HCT116 (cell line): ENCODE measurements around the gene SCN4B. TPM values are rescaled to one million over a fixed set of nuclear protein-coding genes. Genes with fewer than 3 reads are reported as not detected.

Source experiments
- ATAC-seq: fragments of 200-7000 bp; cut with Tn5 transposase; 2 replicates; pipeline ENCODE4 v1.9.1; 2020; ENCODE audit warnings: mild to moderate bottlenecking, moderate library complexity
- BruUV-seq: library from RNA; stranded (reverse); fragments of 400-500 nt; replicated peaks from 2 replicates; lab custom pipeline; 2021; lab: Mats Ljungman, UMichigan
- CTCF ChIA-PET: fragments of 300-600 bp; sonication (Branson Sonifier 250); formaldehyde crosslinking; loops from one replicate; lab custom pipeline; 2021; ENCODE audit warnings: antibody characterized with exemption; lab: Charles Lee
- POLR2A ChIA-PET: fragments of 300-600, 350-600 bp; sonication (Branson Sonifier 250); formaldehyde crosslinking; loops from one replicate; lab custom pipeline; 2021; ENCODE audit warnings: antibody characterized with exemption; lab: Charles Lee
- RAD21 ChIA-PET, 2 experiments: fragments of 300-600 bp; sonication (Branson Sonifier 250); formaldehyde crosslinking; loops; one replicate each; lab custom pipeline; 2023; ENCODE audit warnings: low total read pairs in 2 of 2; ENCODE audit not compliant: uncharacterized antibody in 2 of 2, unreplicated experiment in 2 of 2, low non-redundant PET in 1 of 2; lab: Charles Lee
- DNase-seq: peaks from one replicate; pipeline ENCODE4 v3.0.0-alpha.2; 2010; ENCODE audit warnings: low read depth, low spot score
- H2AFZ ChIP-seq: fragments of 200-600 bp; shearing (Covaris generic), sonication (generic); 2 replicates; pipeline ENCODE4 v1.6.1; 2017; ENCODE audit warnings: low read depth, mixed run types, mixed read lengths, antibody characterized with exemption, low read length; ENCODE audit not compliant: poor library complexity, severe bottlenecking
- H3K27ac ChIP-seq: 2 replicates; pipeline ENCODE4 v1.5.1; 2012; ENCODE audit warnings: low read depth, low read length
- H3K27me3 ChIP-seq: fragments of 200-600 bp; sonication (generic); 2 replicates; pipeline ENCODE4 v1.6.1; 2016; ENCODE audit warnings: mixed run types, low read length, mixed read lengths; ENCODE audit not compliant: insufficient read depth
- H3K36me3 ChIP-seq, 2 experiments: fragments of 200-500 bp in 1 of 2; fragments of 200-600 bp in 1 of 2; sonication (Bioruptor generic) in 1 of 2; sonication (generic) in 1 of 2; 2 replicates each; pipeline versions ENCODE4 v1.5.1 to v1.6.1; 2014 to 2016; ENCODE audit warnings: low read length in 2 of 2, inconsistent platforms in 1 of 2, mixed read lengths in 1 of 2, mixed run types in 1 of 2; ENCODE audit not compliant: insufficient read depth in 2 of 2, control insufficient read depth in 1 of 2
- H3K4me1 ChIP-seq, 2 experiments: fragments of 200-600 bp in 1 of 2; sonication (generic) in 1 of 2; 2 replicates each; pipeline versions ENCODE4 v1.5.1 to v1.6.1; 2012 to 2017; ENCODE audit warnings: low read length in 2 of 2, inconsistent platforms in 1 of 2, mild to moderate bottlenecking in 1 of 2, mixed read lengths in 1 of 2, mixed run types in 1 of 2, moderate library complexity in 1 of 2; ENCODE audit not compliant: insufficient read depth in 2 of 2, control insufficient read depth in 1 of 2
- H3K4me2 ChIP-seq: fragments of 200-600 bp; sonication (generic); 2 replicates; pipeline ENCODE4 v1.6.1; 2017; ENCODE audit warnings: mixed run types, low read length, mixed read lengths
- H3K4me3 ChIP-seq, 2 experiments: fragments of 200-600 bp in 1 of 2; sonication (generic) in 1 of 2; replicated peaks in 1 of 2; 2 replicates each; pipeline ENCODE4 v1.5.1; 2011 to 2016; ENCODE audit warnings: low read length in 2 of 2, control low read depth in 1 of 2, low read depth in 1 of 2, mild to moderate bottlenecking in 1 of 2, mixed read lengths in 1 of 2, mixed run types in 1 of 2
- H3K79me2 ChIP-seq: fragments of 200-600 bp; sonication (generic); 2 replicates; pipeline ENCODE4 v1.6.1; 2017; ENCODE audit warnings: mild to moderate bottlenecking, mixed run types, low read length, moderate library complexity, mixed read lengths; ENCODE audit not compliant: insufficient read depth
- H3K9ac ChIP-seq: fragments of 200-600 bp; sonication (generic); 2 replicates; pipeline ENCODE4 v1.6.1; 2016; ENCODE audit warnings: low read length, mixed read lengths
- H3K9me2 ChIP-seq: fragments of 200-600 bp; sonication (generic), shearing (Covaris generic); 2 replicates; pipeline ENCODE4 v1.6.1; 2017; ENCODE audit warnings: mixed run types, mild to moderate bottlenecking, moderate library complexity; ENCODE audit not compliant: insufficient read depth
- H3K9me3 ChIP-seq, 2 experiments: fragments of 200-500 bp in 1 of 2; fragments of 200-600 bp in 1 of 2; sonication (Bioruptor generic) in 1 of 2; sonication (generic) in 1 of 2; 2 replicates each; pipeline ENCODE4 v1.6.1; 2014 to 2017; ENCODE audit warnings: low read length in 2 of 2, mixed read lengths in 2 of 2, inconsistent platforms in 1 of 2, low read depth in 1 of 2, mild to moderate bottlenecking in 1 of 2, mixed run types in 1 of 2, moderate library complexity in 1 of 2; ENCODE audit not compliant: control insufficient read depth in 1 of 2, insufficient read depth in 1 of 2
- H4K20me1 ChIP-seq: fragments of 200-600 bp; sonication (generic), shearing (Covaris generic); 2 replicates; pipeline ENCODE4 v1.6.1; 2017; ENCODE audit warnings: mixed run types, mild to moderate bottlenecking, moderate library complexity; ENCODE audit not compliant: insufficient read depth
- CBX3 ChIP-seq: IDR thresholded peaks from 2 replicates; pipeline ENCODE4 v1.6.1; 2012; ENCODE audit warnings: low read depth
- CEBPB ChIP-seq: IDR thresholded peaks from 2 replicates; pipeline ENCODE4 v1.6.1; 2012; ENCODE audit warnings: low read depth
- EZH2phosphoT487 ChIP-seq: fragments of 200-600 bp; IDR thresholded peaks from 2 replicates; pipeline ENCODE4 v1.6.1; 2018; ENCODE audit warnings: antibody characterized with exemption, borderline replicate concordance
- SIN3A ChIP-seq: IDR thresholded peaks from 2 replicates; pipeline ENCODE4 v1.6.1; 2012; ENCODE audit warnings: low read depth
- SP1 ChIP-seq: IDR thresholded peaks from 2 replicates; pipeline ENCODE4 v1.6.1; 2012; ENCODE audit warnings: low read depth
- intact Hi-C: fragments of 100-400 bp; cut with micrococcal nuclease; formaldehyde crosslinking; loops from 2 replicates; pipeline ENCODE4 v1.10.0; 2022
- total RNA-seq: library from RNA; stranded (reverse); gene quantifications from one replicate; pipeline ENCODE4 v1.2.1, GENCODE V29; 2021; ENCODE audit not compliant: unreplicated experiment
- TF ChIP-seq, protein P1 (sequence below), 3 experiments: fragments of 200-600 bp in 1 of 3; sonication (generic) in 1 of 3; IDR thresholded peaks in 2 of 3; conservative IDR thresholded peaks in 1 of 3; 2 replicates each; pipeline ENCODE4 v1.5.1; 2012 to 2017; ENCODE audit warnings: low read depth in 2 of 3, low read length in 2 of 3, antibody characterized with exemption in 1 of 3, borderline replicate concordance in 1 of 3, control low read depth in 1 of 3, mild to moderate bottlenecking in 1 of 3, mixed read lengths in 1 of 3, mixed run types in 1 of 3, moderate library complexity in 1 of 3; ENCODE audit not compliant: insufficient read depth in 1 of 3
- TF ChIP-seq, protein P2 (sequence below): IDR thresholded peaks from 2 replicates; pipeline ENCODE4 v1.6.1; 2012

SCN4B gene
- total RNA-seq, 1 experiment from 2014 or later, result 0.32 TPM

DNA sequence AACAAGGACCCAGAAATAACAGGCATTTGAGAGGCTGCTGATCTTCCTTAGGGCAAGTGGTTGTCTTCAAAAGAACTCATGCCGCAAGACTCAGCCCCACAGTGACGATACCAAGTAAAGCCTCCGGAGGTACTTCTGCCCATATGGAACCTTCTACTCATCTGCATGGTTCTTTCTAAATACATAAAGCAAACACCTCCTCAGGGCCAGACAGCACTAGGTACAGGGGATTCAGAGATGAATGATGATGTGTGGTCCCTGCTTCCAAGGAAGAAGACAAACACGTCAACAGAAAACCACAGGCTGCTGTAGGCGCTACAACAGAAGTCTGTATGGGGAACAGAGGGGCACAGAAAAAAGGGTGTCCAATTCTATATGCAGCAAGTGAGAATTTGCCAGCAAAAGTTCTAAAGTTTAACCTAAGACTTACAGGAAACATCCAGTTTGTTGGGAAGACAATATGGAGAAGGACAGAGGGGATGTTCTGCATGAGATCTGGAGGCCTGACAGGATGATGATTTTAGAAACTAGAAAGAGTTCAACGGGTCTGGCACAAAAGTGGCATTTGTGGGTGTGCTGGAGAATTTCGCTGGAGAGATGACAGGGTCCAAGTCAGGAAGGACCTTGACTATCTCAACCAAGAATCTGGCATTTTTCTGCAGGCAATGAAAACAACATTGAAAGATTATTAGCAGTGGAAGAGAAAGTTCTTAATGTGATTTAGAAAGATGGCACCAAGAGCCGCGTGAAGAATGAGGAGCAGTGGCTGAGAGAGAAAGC lies 48.5 kb upstream of the SCN4B start:
- H3K9me2 ChIP-seq, result no peaks in the 10 kb centered on the region
- no TSS peak for BruUV-seq
- POLR2A ChIA-PET, result no interaction called here
- no peak for TF ChIP-seq SIN3A
- no peak for TF ChIP-seq CEBPB
- TF ChIP-seq SP1, result no peak
- TF ChIP-seq CBX3, result no peak
- TF ChIP-seq, protein P1, sequence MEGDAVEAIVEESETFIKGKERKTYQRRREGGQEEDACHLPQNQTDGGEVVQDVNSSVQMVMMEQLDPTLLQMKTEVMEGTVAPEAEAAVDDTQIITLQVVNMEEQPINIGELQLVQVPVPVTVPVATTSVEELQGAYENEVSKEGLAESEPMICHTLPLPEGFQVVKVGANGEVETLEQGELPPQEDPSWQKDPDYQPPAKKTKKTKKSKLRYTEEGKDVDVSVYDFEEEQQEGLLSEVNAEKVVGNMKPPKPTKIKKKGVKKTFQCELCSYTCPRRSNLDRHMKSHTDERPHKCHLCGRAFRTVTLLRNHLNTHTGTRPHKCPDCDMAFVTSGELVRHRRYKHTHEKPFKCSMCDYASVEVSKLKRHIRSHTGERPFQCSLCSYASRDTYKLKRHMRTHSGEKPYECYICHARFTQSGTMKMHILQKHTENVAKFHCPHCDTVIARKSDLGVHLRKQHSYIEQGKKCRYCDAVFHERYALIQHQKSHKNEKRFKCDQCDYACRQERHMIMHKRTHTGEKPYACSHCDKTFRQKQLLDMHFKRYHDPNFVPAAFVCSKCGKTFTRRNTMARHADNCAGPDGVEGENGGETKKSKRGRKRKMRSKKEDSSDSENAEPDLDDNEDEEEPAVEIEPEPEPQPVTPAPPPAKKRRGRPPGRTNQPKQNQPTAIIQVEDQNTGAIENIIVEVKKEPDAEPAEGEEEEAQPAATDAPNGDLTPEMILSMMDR (IDR thresholded peaks at IDR 0.05 in 2 of 3, conservative IDR thresholded peaks at IDR 0.05 in 1 of 3; ENCODE audit: borderline replicate concordance in 1 of 3, insufficient read depth in 1 of 3, low read depth in 2 of 3, low read length in 2 of 3), result no peak
- TF ChIP-seq, protein P2, sequence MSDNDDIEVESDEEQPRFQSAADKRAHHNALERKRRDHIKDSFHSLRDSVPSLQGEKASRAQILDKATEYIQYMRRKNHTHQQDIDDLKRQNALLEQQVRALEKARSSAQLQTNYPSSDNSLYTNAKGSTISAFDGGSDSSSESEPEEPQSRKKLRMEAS, result no peak
- no peak for TF ChIP-seq EZH2phosphoT487
- RAD21 ChIA-PET, result no interaction called here
- H3K27ac ChIP-seq, result no peak overlapping the region
- peaks cover 0 to 9% of the 10 kb centered on the region in 2 experiments; a peak in 2 of 4 replicates for H3K4me1 ChIP-seq
- H3K4me3 ChIP-seq, result no peak overlapping the region
- H3K79me2 ChIP-seq, result no peaks in the 10 kb centered on the region
- intact Hi-C loops, result no loop called here
- CTCF ChIA-PET, result no interaction called here
- DNase-seq, result no peak
- no peaks in the 10 kb centered on the region for H3K27me3 ChIP-seq
- no peaks in the 10 kb centered on the region for H3K36me3 ChIP-seq
- no peak overlapping the region for H2AFZ ChIP-seq
- H3K4me2 ChIP-seq, result no peak overlapping the region
- no peaks in the 10 kb centered on the region for H3K9me3 ChIP-seq
- no peak for ATAC-seq
- H4K20me1 ChIP-seq, result no peaks in the 10 kb centered on the region
- H3K9ac ChIP-seq, result no peak overlapping the region
